ENCODE measurements around the gene STYXL1. TPM values are rescaled to one million over a fixed set of nuclear protein-coding genes. Genes with fewer than 3 reads are reported as not detected.

STYXL1 gene
- total RNA-seq, 1 donor from 2014 or later: 45.3 TPM

GRCh38 chr7:75988568-75989499 lies 59.0 kb downstream of the STYXL1 start:
- FAIRE-seq (no peak), DNase-seq (ENCODE audit: low read depth) (no peak)
- Histone ChIP-seq H4K20me1 (ENCODE audit: insufficient read depth, low read length) (peaks cover 9% of the 10 kb centered on the region), H3K27me3 (ENCODE audit: insufficient read depth, low read length) (no peaks in the 10 kb centered on the region), H3K27ac (ENCODE audit: low read depth, low read length) (no peak overlapping the region), H3K9me3 (ENCODE audit: insufficient read depth, low read depth, low read length) (no peaks in the 10 kb centered on the region), H3K4me3 (ENCODE audit: insufficient read depth, low read depth, low read length) (no peak overlapping the region), H3K36me3 (ENCODE audit: insufficient read depth, low read length) (no peaks in the 10 kb centered on the region), H2AFZ (ENCODE audit: low read depth, low read length) (no peak overlapping the region), H3K4me2 (ENCODE audit: low read length) (no peak overlapping the region), H3K79me2 (ENCODE audit: insufficient read depth, low read length) (no peaks in the 10 kb centered on the region), H3K4me1 (ENCODE audit: insufficient read depth, low read length) (peaks cover 9% of the 10 kb centered on the region), H3K9ac (ENCODE audit: low read length) (no peak overlapping the region)
- no peaks in the 10 kb centered on the region for H3K27me3 Mint-ChIP-seq (ENCODE audit: low read depth, unreplicated experiment)
- no peak overlapping the region for H3K27ac Mint-ChIP-seq (ENCODE audit: unreplicated experiment)
- peaks cover 11% of the 10 kb centered on the region for H3K36me3 Mint-ChIP-seq (ENCODE audit: low read depth, unreplicated experiment)
- H3K9me3 Mint-ChIP-seq (ENCODE audit: unreplicated experiment): no peaks in the 10 kb centered on the region
- no peak overlapping the region for H3K4me3 Mint-ChIP-seq (ENCODE audit: unreplicated experiment)
- H3K4me1 Mint-ChIP-seq (ENCODE audit: low read depth, unreplicated experiment): peaks cover 9% of the 10 kb centered on the region
- TF ChIP-seq EZH2 (IDR thresholded peaks at IDR 0.05; ENCODE audit: insufficient read depth, low read length) (no peak), CTCF (IDR thresholded peaks at IDR 0.05; ENCODE audit: insufficient read depth, low read depth, low read length) (no peak)

DNA sequence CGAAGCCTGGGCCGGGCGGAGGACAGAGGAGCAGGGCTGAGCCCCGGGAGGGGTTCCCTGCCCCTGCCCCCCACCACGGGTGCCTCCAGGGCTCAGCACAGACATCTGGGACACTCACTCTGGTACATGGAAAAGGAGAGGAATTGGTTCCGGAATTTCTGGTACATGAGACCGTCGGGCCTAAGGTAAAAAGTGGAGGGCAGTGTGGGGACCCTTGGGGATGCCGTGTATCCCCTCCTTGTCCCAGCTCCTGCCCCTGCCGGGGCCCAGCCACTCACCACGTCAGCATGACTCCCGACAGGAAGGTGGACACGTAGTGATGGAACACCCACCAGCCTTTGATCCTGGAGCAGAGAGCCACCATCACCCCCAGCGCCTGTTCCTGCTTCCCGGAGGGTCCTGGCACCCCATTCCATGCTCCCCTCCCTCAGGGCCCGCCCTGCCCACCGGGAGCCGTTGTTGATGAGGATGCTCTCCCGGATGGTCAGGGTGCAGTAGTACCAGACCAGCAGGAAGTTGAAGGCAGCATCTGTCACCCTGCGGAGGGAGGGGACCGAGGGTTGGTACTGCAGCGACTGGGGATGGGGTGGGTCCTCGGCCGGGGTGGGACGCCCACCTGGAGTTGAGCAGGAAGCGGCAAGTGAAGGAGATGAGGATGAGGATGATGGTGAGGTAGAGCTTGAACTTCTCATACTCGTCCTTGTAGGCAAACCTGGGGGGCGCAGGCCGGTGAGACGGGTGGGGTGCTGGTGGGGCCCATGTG lies 59.8 kb downstream of the STYXL1 start:
- H3K9me3 Mint-ChIP-seq (ENCODE audit: unreplicated experiment): no peaks in the 10 kb centered on the region
- Histone ChIP-seq H3K9me3 (ENCODE audit: insufficient read depth, low read depth, low read length) (no peaks in the 10 kb centered on the region), H2AFZ (ENCODE audit: low read depth, low read length) (no peak overlapping the region), H3K9ac (ENCODE audit: low read length) (no peak overlapping the region), H3K79me2 (ENCODE audit: insufficient read depth, low read length) (no peaks in the 10 kb centered on the region), H3K27ac (ENCODE audit: low read depth, low read length) (no peak overlapping the region), H3K4me1 (ENCODE audit: insufficient read depth, low read length) (peaks cover 4% of the 10 kb centered on the region), H3K4me3 (ENCODE audit: insufficient read depth, low read depth, low read length) (no peak overlapping the region), H4K20me1 (ENCODE audit: insufficient read depth, low read length) (peaks cover 4% of the 10 kb centered on the region), H3K27me3 (ENCODE audit: insufficient read depth, low read length) (no peaks in the 10 kb centered on the region), H3K36me3 (ENCODE audit: insufficient read depth, low read length) (no peaks in the 10 kb centered on the region), H3K4me2 (ENCODE audit: low read length) (no peak overlapping the region)
- no peak overlapping the region for H3K4me3 Mint-ChIP-seq (ENCODE audit: unreplicated experiment)
- FAIRE-seq (no peak), DNase-seq (ENCODE audit: low read depth) (no peak)
- TF ChIP-seq CTCF (IDR thresholded peaks at IDR 0.05; ENCODE audit: insufficient read depth, low read depth, low read length) (no peak), EZH2 (IDR thresholded peaks at IDR 0.05; ENCODE audit: insufficient read depth, low read length) (no peak)
- H3K27me3 Mint-ChIP-seq (ENCODE audit: low read depth, unreplicated experiment): no peaks in the 10 kb centered on the region
- no peak overlapping the region for H3K27ac Mint-ChIP-seq (ENCODE audit: unreplicated experiment)
- H3K36me3 Mint-ChIP-seq (ENCODE audit: low read depth, unreplicated experiment): peaks cover 12% of the 10 kb centered on the region
- H3K4me1 Mint-ChIP-seq (ENCODE audit: low read depth, unreplicated experiment): peaks cover 9% of the 10 kb centered on the region

Measured in astrocyte (in vitro differentiated cells and primary cell).